Stimulated activated CD8-positive, alpha-beta memory T cell treated with anti-CD3 and anti-CD28 coated beads, Interleukin-12 subunit alpha, Interleukin-12 subunit beta, amount 100 ng/mL, for 24 hours (primary cell): ENCODE measurements around the gene ATP6V1F.

Experiments
- DNase-seq: peaks from one replicate; pipeline ENCODE4 v3.0.0-alpha.2; 2020; ENCODE audit errors: extremely low read depth

ATP6V1F gene

GRCh38 chr7:128835790-128836641 is 26.6 kb upstream of the ATP6V1F start:
- DNase-seq, result no peak

GRCh38 chr7:128836729-128837348 is 25.8 kb upstream of the ATP6V1F start:
- no peak for DNase-seq

GRCh38 chr7:128837521-128837921 is 25.1 kb upstream of the ATP6V1F start:
- DNase-seq, result no peak

GRCh38 chr7:128838109-128838779 is 24.4 kb upstream of the ATP6V1F start:
- DNase-seq, result no peak

- no peak for DNase-seq
Measured at GRCh38 chr7:128838981-128839731, 23.5 kb upstream of the ATP6V1F start.

- DNase-seq, result no peak
Measured at GRCh38 chr7:128839751-128840177, 22.9 kb upstream of the ATP6V1F start.

- DNase-seq, result no peak
Measured at GRCh38 chr7:128840326-128841170, 22.1 kb upstream of the ATP6V1F start.

- no peak for DNase-seq
Measured at GRCh38 chr7:128841171-128841690, 21.4 kb upstream of the ATP6V1F start.

- DNase-seq, result peak; percentile 20
Measured at GRCh38 chr7:128841921-128842673, 20.6 kb upstream of the ATP6V1F start.

GRCh38 chr7:128842674-128843641 is 19.7 kb upstream of the ATP6V1F start:
- no peak for DNase-seq

GRCh38 chr7:128843938-128844621 is 18.6 kb upstream of the ATP6V1F start:
- DNase-seq, result no peak

GRCh38 chr7:128844777-128845311 is 17.8 kb upstream of the ATP6V1F start:
- DNase-seq, result no peak

- DNase-seq, result no peak
Measured at GRCh38 chr7:128845475-128845874, 17.2 kb upstream of the ATP6V1F start.

- no peak for DNase-seq
Measured at GRCh38 chr7:128845987-128846386, 16.7 kb upstream of the ATP6V1F start.

GRCh38 chr7:128846781-128847444 is 15.7 kb upstream of the ATP6V1F start:
- no peak for DNase-seq

- DNase-seq, result no peak
Measured at GRCh38 chr7:128847721-128848211, 14.9 kb upstream of the ATP6V1F start.
